ENCODE measurements around the gene SKIC8.

SKIC8 gene

GRCh38 chr15:78291052-78291451 is 8.4 kb downstream of the SKIC8 start:
- no peak for DNase-seq

GRCh38 chr15:78290222-78290621 is 9.2 kb downstream of the SKIC8 start:
- no peak for DNase-seq

- DNase-seq, result no peak
Observed at GRCh38 chr15:78284758-78285157, 14.7 kb downstream of the SKIC8 start.

DNA sequence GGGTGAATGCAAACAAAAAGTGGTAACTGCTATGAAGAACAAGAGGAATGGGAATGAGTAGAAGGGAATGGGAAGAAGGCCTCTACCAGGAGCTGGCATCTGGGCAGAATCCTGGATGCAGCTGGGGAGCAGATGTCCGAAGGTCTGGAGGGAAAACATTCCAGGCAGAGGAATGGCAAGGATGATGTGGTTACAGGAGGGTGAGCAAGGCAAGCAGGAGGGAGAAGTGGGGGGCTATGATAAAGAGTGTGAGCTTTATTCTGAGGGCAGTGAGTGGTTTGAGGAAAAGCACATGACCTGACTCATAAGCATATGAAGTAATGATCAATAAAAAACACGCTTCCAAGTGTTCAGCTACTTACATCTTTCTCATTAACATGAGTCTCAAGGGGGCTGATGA is 17.1 kb downstream of the SKIC8 start:
- DNase-seq, result peak; percentile 80

GRCh38 chr15:78280319-78281072 is 18.9 kb downstream of the SKIC8 start:
- DNase-seq, result no peak

GRCh38 chr15:78276064-78276943 is 23.1 kb downstream of the SKIC8 start:
- no peak for DNase-seq

GRCh38 chr15:78274994-78275393 is 24.4 kb downstream of the SKIC8 start:
- DNase-seq, result no peak

GRCh38 chr15:78272776-78273175 is 26.6 kb downstream of the SKIC8 start:
- DNase-seq, result no peak

DNA sequence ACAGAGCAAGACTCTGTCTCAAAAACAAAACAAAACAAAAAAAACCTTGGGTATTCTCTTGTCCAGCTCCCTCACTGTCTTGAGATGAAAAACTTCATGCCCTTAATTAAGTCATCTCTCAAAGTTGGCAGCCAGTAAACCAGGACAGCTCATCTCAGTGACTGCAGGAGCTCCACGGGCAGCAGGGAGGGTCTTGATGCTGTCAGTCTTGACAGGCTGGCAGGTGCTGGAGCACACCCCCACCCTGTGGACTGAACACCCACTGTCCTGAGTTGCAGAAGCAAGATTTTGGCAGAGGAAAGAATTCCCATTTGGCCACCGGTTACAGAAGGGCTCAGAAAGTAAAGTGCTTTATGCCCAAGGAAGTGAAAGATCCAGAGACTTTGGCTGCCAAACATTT is 27.1 kb downstream of the SKIC8 start:
- DNase-seq, result no peak

DNA sequence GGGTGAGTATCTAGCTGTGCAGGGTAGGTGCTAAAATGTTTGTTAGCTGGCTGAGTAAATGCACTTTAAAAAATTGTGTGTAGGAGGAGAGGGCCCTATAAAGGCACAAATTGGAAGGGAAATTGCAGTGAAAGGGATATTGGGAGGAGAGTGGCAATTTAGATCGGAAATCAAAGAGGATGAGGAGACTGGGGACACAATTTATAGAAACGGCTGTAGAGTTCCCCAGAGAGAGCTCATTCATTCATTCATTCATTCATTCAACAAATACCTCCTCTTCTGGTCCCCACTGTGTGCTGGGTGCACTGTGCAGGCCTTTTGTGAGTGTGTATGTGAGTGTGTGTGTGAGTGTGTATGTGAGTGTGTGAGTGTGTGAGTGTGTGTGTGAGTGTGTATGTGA is 32.6 kb downstream of the SKIC8 start:
- no peak for DNase-seq

- DNase-seq, result no peak
Observed at GRCh38 chr15:78266229-78266628, 33.2 kb downstream of the SKIC8 start.

GRCh38 chr15:78265752-78266224 is 33.6 kb downstream of the SKIC8 start:
- DNase-seq, result no peak

DNA sequence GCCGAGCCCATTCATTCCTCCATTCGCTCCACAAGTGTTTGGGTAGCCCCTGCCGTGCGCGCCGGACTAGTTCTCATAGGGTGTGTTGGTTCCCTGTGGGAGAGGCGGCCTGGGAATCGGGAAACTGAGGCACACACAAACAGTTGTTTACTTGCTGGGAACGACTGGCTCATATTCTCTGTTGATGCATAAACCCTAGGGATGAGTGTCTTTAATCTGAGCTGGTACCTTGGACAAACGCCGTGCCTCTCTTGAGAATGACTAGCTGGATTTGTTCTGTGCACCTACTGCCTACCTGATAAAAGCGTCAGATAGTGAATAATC is 34.3 kb downstream of the SKIC8 start:
- no peak for DNase-seq

DNA sequence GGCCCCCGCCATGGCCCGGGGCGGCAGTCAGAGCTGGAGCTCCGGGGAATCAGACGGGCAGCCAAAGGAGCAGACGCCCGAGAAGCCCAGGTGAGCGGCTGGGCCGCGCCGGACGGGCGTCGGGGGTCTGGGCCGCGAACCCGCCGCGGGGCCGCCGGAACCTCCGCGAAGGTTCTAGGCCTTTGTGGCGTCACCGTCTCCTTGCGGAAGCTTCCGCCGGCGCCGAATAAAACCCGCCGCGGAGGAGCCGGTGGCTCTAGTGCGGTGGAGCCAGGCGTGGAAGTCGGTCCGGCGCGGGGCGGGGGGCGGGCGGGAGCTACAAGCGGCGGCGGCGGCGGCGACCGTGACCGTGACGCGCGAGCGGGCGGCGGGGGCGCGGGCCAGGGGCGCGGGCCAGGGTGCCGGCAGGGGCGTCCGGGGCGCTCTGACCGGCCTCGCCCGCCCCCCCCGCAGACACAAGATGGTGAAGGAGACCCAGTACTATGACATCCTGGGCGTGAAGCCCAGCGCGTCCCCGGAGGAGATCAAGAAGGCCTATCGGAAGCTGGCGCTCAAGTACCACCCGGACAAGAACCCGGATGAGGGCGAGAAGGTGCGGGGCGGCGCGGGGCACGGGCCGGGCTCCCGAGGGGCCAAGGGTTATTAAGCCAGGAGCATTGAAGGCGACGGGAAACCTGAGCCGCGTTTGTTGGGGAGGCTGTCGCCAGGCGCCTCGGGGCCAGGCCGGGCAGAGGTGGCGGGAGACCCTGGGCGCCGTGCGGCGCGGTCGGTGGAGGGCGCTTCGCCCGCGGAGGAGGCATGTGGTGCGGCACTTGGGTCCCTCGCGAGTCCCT is 34.9 kb downstream of the SKIC8 start, which contains the start of gene DNAJA4:
TSS of gene DNAJA4 (plus strand) at position 259 of the 833 bp plus-strand sequence. CDS start at position 461, 202 bp downstream.
- no peak for DNase-seq

DNA sequence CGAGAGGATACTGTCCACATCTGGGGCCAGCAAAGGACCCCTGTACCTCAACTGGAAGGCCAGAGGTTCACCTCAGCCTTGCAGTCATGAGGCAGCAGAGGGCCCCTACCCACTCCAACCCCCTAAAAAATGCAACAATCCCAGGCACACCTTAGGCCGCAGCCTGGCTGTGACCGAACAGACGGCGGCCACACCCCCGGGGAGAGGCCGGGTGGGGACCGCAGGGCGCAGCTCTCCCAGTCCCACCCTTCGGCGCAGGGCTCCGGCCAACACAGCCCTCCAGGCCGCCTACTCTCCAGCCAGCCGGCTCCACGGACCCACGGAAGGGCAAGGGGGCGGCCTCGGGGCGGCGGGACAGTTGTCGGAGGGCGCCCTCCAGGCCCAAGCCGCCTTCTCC is 35.5 kb downstream of the SKIC8 start:
- DNase-seq, result no peak

DNA sequence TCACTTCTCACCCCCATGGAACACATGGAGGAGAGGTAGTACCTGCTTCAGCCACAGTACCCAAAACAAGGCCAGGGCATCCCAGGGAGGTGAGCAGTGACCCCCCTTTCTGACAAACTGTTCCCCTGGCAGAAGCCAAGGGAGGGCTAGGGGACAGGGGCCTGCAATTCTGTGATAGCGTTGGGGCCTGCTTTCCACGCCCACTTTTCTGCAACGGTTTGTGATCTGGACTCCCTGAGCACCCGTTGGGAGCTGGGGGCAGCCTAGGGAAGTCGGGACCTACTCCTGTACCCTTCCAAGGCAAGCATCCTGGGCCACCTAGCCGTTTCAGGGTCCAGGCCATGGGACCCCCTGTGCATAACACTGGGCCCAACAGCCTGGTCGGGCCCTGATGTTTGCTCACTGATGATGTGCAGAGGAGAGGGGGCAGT is 36.0 kb downstream of the SKIC8 start:
- no peak for DNase-seq

GRCh38 chr15:78261062-78261461 is 38.3 kb downstream of the SKIC8 start:
- DNase-seq, result no peak

DNA sequence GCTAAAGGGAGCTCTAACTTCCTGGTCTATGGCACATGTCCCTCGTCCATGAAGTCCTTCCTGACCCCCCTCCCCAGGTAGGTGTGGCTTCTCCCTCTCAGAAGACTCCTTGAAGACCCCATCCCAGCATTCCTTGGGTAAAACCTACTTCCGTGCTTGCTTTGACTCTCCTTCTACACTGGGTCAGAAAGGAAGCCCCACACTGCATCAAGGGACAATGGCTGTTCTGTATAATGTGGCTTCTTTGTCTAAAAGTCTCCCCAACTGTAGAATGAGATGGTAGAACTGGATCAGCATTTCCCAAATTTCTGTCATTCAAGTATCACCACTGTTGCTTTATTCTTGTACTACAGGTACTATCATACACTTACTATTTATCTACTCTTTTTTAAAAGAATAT is 38.9 kb downstream of the SKIC8 start:
- no peak for DNase-seq

- no peak for DNase-seq
Observed at GRCh38 chr15:78259232-78259631, 40.2 kb downstream of the SKIC8 start.

DNA sequence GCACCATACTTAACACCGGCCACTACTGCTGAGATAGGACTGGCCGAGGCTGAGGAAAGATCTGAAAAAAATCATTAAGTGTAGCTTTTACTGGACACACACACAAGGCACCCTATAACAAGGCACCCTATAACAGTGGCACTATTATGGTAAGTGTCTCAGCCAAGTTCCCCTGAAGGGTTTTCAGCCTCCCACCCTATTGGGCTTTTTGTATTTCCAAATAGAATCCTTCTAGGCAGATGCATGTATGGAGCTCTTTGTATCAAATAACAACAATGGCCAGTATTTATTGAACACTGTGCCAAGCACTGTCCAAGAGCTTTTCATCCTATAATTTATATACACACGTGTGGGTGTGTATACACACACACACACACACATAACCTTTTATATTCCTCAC is 41.7 kb downstream of the SKIC8 start:
- DNase-seq, result no peak

DNA sequence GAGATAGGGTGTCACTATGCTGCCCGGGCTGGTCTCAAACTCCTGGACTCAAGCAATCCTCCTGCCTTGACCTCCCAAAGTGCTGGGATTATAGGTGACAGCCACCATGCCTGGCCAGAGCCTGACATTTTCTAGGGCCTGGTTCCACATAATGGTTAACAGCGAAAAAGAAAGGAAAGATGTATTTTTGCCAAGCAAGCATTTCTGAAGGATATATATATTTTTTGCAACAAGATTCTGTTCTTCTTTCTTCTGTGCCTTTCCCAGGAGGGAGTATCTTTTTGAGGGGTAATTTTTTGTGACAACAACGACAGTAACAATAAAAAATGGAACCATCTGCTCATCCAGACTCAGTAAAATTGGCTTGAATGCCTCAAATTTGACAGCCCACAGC is 43.4 kb downstream of the SKIC8 start:
- DNase-seq, result no peak

DNA sequence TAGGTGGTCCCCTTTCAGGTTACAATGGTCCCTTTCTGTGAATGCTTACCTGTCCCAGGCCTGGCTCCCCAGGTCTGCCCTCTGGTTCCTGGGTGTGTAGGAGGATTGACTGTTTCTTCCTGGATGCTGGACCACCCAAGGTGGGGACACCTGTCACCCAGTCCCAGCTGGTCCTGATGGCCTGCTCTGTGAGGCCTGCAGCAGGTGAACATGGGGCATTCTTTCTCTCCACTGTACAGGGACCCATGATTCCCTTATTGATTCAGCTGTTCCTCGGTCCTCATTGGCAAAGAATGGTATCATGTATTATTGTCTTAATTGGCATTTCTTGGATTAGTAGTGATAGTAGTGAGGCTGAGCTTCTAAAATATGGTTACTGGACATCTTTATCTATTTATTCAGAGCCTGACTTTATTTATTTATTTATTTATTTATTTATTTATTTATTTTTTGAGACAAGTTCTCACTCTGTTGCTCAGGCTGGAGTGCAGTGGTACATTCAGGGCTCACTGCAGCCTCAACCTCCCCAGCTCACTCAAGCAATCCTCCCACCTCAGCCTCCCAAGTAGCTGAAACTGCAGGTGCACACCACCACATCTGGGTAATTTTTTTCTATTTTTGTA is 43.9 kb downstream of the SKIC8 start:
- DNase-seq, result no peak

DNA sequence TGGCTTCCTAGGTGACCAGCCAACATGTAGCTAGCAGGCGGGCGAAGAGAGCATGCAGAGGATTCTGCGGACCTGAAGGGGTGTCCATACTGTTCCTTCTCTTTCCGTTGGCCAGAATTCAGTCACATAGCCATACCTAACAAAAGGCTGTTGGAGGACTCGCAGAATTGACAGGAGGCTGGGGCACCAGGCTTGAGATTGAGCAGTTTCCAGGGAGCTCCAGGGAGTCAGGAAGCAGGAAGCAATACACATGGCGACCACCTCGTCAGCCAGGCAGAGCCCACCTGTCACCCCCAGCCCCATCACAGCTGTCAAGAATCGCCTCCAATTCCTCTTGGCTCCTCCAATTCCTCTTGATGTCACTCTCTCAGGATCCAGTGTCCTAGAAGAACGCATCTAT is 48.3 kb downstream of the SKIC8 start:
- DNase-seq, result no peak
